Chondrocyte (in vitro differentiated cells): ENCODE measurements around the gene IKZF3. TPM values are rescaled to one million over a fixed set of nuclear protein-coding genes. Genes with fewer than 3 reads are reported as not detected.
"Not testable (repeated sequence)": the region's sequence is repeated elsewhere in the genome, so short reads cannot be mapped to it uniquely, and the experiment has no call there.

Experiments
- DNase-seq: peaks from one replicate; pipeline ENCODE4 v3.0.0; 2021; ENCODE audit warnings: mixed read lengths, low spot score
- H3K27ac Mint-ChIP-seq: one replicate; pipeline ENCODE4 v1.8.0; 2021; ENCODE audit warnings: mild to moderate bottlenecking, moderate library complexity, mixed read lengths; ENCODE audit not compliant: unreplicated experiment
- H3K27me3 Mint-ChIP-seq: 2 replicates; pipeline ENCODE4 v1.8.0; 2021; ENCODE audit warnings: low read depth, mixed read lengths
- H3K36me3 Mint-ChIP-seq: 2 replicates; pipeline ENCODE4 v1.8.0; 2021; ENCODE audit warnings: low read depth, mixed read lengths
- H3K4me1 Mint-ChIP-seq: 2 replicates; pipeline ENCODE4 v1.8.0; 2021; ENCODE audit warnings: low read depth, mild to moderate bottlenecking, mixed read lengths
- H3K4me3 Mint-ChIP-seq: one replicate; pipeline ENCODE4 v1.8.0; 2021; ENCODE audit warnings: mild to moderate bottlenecking, moderate library complexity, mixed read lengths; ENCODE audit not compliant: unreplicated experiment
- H3K9me3 Mint-ChIP-seq: 2 replicates; pipeline ENCODE4 v1.8.0; 2021; ENCODE audit warnings: low read depth, mixed read lengths
- total RNA-seq: library from RNA; stranded (reverse); gene quantifications from 3 replicates; pipeline ENCODE4 v1.2.1, GENCODE V29; 2021
- TF ChIP-seq, protein P1 (sequence below): fragments of 200-600 bp; sonication (generic); IDR thresholded peaks from 2 replicates; pipeline ENCODE4 v1.5.0; 2021; ENCODE audit warnings: antibody characterized with exemption, mild to moderate bottlenecking, moderate library complexity

The IKZF3 gene
- total RNA-seq, 1 donor from 2014 or later, result not detected

DNA sequence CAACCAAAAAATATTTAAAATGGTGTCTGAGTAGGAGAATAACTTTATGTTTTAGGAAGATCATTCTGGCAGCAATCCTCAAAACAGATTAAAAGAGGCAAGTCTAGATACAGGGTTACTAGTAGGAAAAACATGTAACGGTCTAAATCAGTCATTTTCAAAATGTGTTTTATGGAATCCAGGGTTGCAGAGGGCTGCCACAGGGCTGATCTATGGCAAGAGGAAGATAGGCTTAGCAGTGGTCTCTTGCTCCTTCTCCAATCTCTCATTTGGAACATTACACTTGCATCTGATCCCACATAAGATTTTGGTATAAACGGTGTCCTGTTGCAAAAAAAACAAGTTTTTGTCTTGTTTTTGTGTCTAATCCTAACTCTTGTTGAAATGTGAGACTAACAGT, 9.2 kb downstream of the IKZF3 start:
- no peak overlapping the region for H3K27ac Mint-ChIP-seq
- H3K27me3 Mint-ChIP-seq, result peaks cover 40% of the 10 kb centered on the region
- no peak for DNase-seq
- no peaks in the 10 kb centered on the region for H3K9me3 Mint-ChIP-seq
- H3K36me3 Mint-ChIP-seq, result no peaks in the 10 kb centered on the region
- no peak overlapping the region for H3K4me3 Mint-ChIP-seq
- TF ChIP-seq, protein P1, sequence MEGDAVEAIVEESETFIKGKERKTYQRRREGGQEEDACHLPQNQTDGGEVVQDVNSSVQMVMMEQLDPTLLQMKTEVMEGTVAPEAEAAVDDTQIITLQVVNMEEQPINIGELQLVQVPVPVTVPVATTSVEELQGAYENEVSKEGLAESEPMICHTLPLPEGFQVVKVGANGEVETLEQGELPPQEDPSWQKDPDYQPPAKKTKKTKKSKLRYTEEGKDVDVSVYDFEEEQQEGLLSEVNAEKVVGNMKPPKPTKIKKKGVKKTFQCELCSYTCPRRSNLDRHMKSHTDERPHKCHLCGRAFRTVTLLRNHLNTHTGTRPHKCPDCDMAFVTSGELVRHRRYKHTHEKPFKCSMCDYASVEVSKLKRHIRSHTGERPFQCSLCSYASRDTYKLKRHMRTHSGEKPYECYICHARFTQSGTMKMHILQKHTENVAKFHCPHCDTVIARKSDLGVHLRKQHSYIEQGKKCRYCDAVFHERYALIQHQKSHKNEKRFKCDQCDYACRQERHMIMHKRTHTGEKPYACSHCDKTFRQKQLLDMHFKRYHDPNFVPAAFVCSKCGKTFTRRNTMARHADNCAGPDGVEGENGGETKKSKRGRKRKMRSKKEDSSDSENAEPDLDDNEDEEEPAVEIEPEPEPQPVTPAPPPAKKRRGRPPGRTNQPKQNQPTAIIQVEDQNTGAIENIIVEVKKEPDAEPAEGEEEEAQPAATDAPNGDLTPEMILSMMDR, result no peak
- H3K4me1 Mint-ChIP-seq, result no peaks in the 10 kb centered on the region

DNA sequence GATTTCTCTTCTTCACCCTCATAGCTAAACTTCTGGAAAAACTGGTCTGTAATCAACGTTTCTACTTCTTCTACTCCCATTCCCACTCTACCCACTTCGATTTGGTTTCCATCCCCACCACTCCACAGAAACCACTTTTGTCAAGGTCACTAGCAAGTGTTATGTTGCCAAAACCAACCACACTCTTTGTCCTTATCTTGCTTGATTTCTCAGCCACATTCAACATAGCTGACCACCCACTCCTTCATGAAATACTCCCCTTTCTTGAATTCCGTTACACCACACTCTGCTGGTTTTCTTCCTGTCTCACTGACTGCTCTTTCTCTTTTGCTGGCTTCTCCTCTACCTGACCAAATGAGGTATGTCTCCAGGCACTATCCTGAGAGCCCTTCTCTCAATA, 11.9 kb downstream of the IKZF3 start:
- DNase-seq, result no peak
- H3K9me3 Mint-ChIP-seq, result no peaks in the 10 kb centered on the region
- no peaks in the 10 kb centered on the region for H3K36me3 Mint-ChIP-seq
- peaks cover 51% of the 10 kb centered on the region for H3K27me3 Mint-ChIP-seq
- no peaks in the 10 kb centered on the region for H3K4me1 Mint-ChIP-seq
- TF ChIP-seq, protein P1, result no peak
- H3K27ac Mint-ChIP-seq, result no peak overlapping the region
- H3K4me3 Mint-ChIP-seq, result no peak overlapping the region

DNA sequence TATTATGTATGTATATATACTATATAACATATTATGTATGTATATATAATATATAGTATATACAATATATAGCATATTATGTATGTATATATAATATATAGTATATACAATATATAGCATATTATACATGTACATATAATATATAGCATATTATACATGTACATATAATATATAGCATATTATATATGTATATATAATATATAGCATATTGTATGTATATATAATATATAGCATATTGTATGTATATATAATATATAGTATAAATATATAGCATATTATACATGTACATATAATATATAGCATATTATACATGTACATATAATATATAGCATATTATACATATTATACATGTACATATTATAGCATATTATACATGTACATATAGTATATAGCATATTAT, 13.9 kb downstream of the IKZF3 start:
- not testable (repeated sequence) for H3K4me1 Mint-ChIP-seq, H3K9me3 Mint-ChIP-seq, H3K36me3 Mint-ChIP-seq, H3K4me3 Mint-ChIP-seq, DNase-seq, H3K27ac Mint-ChIP-seq
- peaks cover 56% of the 10 kb centered on the region for H3K27me3 Mint-ChIP-seq

DNA sequence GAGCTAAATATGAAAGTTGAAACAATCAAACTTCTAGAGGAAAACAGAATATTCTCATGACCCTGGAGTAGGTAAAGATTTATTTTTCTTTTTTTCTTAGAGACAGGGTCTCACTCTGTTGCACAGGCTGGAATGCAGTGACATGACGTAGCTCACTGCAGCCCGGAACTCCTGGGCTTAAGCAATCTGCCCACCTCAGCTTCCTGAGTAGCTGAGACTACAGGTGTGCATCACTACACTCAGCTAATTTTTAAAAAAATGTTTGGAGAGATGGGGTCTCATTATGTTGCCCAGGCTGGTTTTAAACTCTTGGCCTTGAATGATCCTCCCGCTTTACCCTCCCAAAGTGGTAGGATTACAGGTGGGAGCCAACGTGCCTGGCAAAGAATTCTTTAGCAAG, 15.5 kb downstream of the IKZF3 start:
- H3K36me3 Mint-ChIP-seq, result no peaks in the 10 kb centered on the region
- no peaks in the 10 kb centered on the region for H3K4me1 Mint-ChIP-seq
- H3K27me3 Mint-ChIP-seq, result peaks cover 56% of the 10 kb centered on the region

DNA sequence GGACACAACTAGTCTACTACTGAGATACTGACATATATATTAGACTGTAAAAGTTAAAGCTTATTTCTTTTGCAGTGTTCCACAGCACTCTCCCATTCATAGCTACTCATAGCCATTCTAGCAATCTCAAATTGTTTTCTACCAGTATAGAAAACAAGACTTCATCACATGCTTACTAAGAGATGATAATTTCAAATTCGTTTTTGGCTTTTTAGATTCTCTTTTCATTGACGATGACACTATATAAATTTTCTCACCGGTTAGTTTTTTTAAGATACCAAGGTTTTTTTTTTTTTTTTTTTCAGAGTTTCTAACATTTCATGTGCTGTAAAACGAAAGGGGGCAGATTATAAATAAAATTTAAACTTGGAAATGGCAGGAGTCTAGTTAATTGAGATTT, 17.9 kb downstream of the IKZF3 start:
- no peak overlapping the region for H3K4me3 Mint-ChIP-seq
- TF ChIP-seq, protein P1, result no peak

More for the DNA sequence above, 15.5 kb downstream of the IKZF3 start:
- Mint-ChIP-seq H3K27ac (no peak overlapping the region), H3K4me3 (no peak overlapping the region), H3K9me3 (no peaks in the 10 kb centered on the region)
- TF ChIP-seq, protein P1, result no peak
- DNase-seq, result no peak

DNA sequence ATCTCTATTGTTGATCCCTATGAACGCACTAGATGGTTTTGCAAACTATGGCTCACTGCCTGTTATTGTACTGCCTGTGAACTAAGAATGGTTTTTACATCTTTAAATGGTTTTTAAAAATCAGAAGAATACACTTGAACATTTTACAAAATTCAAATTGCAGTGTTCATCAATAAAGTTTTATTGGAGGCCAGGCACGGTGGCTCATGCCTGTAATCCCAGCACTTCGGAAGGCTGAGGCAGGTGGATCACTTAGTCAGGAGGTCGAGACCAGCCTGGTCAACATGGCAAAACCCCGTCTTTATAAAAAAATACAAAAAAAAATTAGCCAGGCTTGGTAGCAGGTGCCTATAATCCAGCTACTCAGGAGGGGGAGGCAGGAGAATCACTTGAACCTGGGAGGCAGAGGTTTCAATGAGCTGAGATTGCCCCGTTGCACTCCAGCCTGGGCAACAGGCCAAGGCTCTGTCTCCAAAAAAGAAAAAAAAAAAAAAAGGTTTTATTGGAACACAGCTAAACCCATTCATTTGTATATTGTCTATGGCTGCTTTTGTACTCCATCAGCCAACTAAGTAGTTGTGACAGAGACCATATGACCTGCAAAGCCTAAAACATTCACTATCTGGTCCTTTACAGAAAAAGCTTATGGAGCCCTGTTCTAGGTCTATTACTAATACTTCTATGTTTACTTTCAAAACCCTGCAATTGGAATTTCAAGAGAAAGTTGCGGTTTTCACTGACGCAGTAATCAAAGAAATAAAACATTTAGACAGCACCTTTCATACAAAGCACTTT, 18.9 kb downstream of the IKZF3 start:
- no peak for DNase-seq
- no peak overlapping the region for H3K27ac Mint-ChIP-seq
- no peaks in the 10 kb centered on the region for H3K36me3 Mint-ChIP-seq
- TF ChIP-seq, protein P1, result no peak
- H3K4me3 Mint-ChIP-seq, result no peak overlapping the region
- peaks cover 62% of the 10 kb centered on the region for H3K27me3 Mint-ChIP-seq
- no peaks in the 10 kb centered on the region for H3K4me1 Mint-ChIP-seq
- H3K9me3 Mint-ChIP-seq, result no peaks in the 10 kb centered on the region

More for the DNA sequence above, 17.9 kb downstream of the IKZF3 start:
- Mint-ChIP-seq H3K9me3 (no peaks in the 10 kb centered on the region), H3K36me3 (no peaks in the 10 kb centered on the region), H3K4me1 (no peaks in the 10 kb centered on the region), H3K27ac (no peak overlapping the region), H3K27me3 (peaks cover 59% of the 10 kb centered on the region)
- no peak for DNase-seq
